ENCODE data around the gene CSAG1.
"Not testable (repeated sequence)": the region's sequence is repeated elsewhere in the genome, so short reads cannot be mapped to it uniquely, and the experiment has no call there.

CSAG1 gene

DNA sequence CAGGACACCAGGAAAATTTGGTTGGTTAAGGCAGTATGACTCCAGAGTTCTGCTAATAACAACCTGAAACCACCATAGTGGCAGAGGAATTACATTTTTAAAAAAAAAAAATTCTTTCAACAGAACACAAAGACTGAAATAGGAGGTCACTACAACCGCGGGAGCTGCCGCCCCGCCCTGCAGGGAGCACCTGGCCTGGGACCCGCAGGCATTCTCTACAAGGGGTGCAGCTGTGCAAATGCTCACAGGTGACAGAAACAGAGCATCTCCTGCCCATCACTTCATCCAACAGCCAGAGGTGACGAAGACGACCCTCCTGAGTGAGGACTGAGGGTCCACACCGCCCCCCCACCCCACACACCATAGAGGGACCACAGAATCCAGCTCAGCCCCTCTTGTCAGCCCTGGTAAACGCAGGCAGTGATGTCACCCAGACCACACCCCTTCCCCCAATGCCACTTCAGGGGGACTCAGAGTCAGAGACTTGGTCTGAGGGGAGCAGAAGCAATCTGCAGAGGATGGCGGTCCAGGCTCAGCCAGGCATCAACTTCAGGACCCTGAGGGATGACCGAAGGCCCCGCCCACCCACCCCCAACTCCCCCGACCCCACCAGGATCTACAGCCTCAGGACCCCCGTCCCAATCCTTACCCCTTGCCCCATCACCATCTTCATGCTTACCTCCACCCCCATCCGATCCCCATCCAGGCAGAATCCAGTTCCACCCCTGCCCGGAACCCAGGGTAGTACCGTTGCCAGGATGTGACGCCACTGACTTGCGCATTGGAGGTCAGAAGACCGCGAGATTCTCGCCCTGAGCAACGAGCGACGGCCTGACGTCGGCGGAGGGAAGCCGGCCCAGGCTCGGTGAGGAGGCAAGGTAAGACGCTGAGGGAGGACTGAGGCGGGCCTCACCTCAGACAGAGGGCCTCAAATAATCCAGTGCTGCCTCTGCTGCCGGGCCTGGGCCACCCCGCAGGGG lies 35.3 kb downstream of the CSAG1 start, which contains the start of gene MAGEA3:
Gene MAGEA3, plus strand, starts transcription at position 843 of the 980 bp plus-strand sequence. CDS start 2,039 bp downstream, outside the sequence.
- not testable (repeated sequence) for DNase-seq (ENCODE audit: low read depth)

DNA sequence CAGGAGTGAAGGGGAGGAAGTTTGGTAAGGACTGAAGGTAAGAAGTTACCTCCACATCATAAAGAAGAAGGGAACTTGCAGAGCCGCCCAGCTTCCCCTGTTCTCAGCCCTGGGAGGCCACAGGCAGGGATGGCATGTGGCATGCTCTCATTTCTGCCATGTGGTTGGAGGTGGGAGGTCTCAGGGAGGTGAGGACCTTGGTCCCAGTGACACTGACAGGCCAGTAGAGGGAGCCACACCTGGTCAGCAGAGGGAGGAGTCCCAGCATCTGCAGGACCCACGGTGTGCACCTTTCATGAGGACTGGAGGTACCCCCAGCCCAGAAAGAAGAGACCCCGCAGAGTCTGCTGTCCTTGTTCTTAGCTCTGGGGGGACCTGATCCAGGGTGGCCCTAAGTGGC lies 52.5 kb downstream of the CSAG1 start:
- not testable (repeated sequence) for DNase-seq (ENCODE audit: low read depth)

Measured in HS-27A (cell line).